ENCODE data around the gene CEP89. TPM values are rescaled to one million over a fixed set of nuclear protein-coding genes. Genes with fewer than 3 reads are reported as not detected.

Gene CEP89
- polyA plus RNA-seq, 1 experiment = 18.3 TPM

- no peak overlapping the region for H3K4me3 ChIP-seq (ENCODE audit: low read depth, low read length)
- POLR2A ChIA-PET = no interaction called here
- no peak for TF ChIP-seq CTCF (IDR thresholded peaks at IDR 0.05; ENCODE audit: insufficient read depth, low read depth, low read length)
- DNase-seq (ENCODE audit: low read depth) = no peak
- H3K27me3 ChIP-seq (ENCODE audit: control insufficient read depth, insufficient read depth, low read length) = no peaks in the 10 kb centered on the region
- CTCF ChIA-PET = no interaction called here
- no peaks in the 10 kb centered on the region for H3K36me3 ChIP-seq (ENCODE audit: control insufficient read depth, insufficient read depth, low read length)
Observed at GRCh38 chr19:32864318-32865007, 107.3 kb downstream of the CEP89 start.

GRCh38 chr19:32863841-32864240, 107.9 kb downstream of the CEP89 start:
- no peak for DNase-seq (ENCODE audit: low read depth)
- no peaks in the 10 kb centered on the region for H3K36me3 ChIP-seq (ENCODE audit: control insufficient read depth, insufficient read depth, low read length)
- H3K27me3 ChIP-seq (ENCODE audit: control insufficient read depth, insufficient read depth, low read length) = no peaks in the 10 kb centered on the region
- H3K4me3 ChIP-seq (ENCODE audit: low read depth, low read length) = no peak overlapping the region
- ChIA-PET CTCF (no interaction called here), POLR2A (no interaction called here)
- TF ChIP-seq CTCF (IDR thresholded peaks at IDR 0.05; ENCODE audit: insufficient read depth, low read depth, low read length) = no peak

GRCh38 chr19:32863301-32863700, 108.5 kb downstream of the CEP89 start:
- no peak for TF ChIP-seq CTCF (IDR thresholded peaks at IDR 0.05; ENCODE audit: insufficient read depth, low read depth, low read length)
- Histone ChIP-seq H3K27me3 (ENCODE audit: control insufficient read depth, insufficient read depth, low read length) (no peaks in the 10 kb centered on the region), H3K4me3 (ENCODE audit: low read depth, low read length) (no peak overlapping the region), H3K36me3 (ENCODE audit: control insufficient read depth, insufficient read depth, low read length) (no peaks in the 10 kb centered on the region)
- DNase-seq (ENCODE audit: low read depth) = no peak
- POLR2A ChIA-PET = no interaction called here
- CTCF ChIA-PET = no interaction called here

- TF ChIP-seq CTCF (IDR thresholded peaks at IDR 0.05; ENCODE audit: insufficient read depth, low read depth, low read length) = no peak
- ChIA-PET CTCF (no interaction called here), POLR2A (no interaction called here)
- H3K36me3 ChIP-seq (ENCODE audit: control insufficient read depth, insufficient read depth, low read length) = no peaks in the 10 kb centered on the region
- no peaks in the 10 kb centered on the region for H3K27me3 ChIP-seq (ENCODE audit: control insufficient read depth, insufficient read depth, low read length)
- H3K4me3 ChIP-seq (ENCODE audit: low read depth, low read length) = no peak overlapping the region
- DNase-seq (ENCODE audit: low read depth) = no peak
Observed at GRCh38 chr19:32862741-32863140, 109.0 kb downstream of the CEP89 start.

GRCh38 chr19:32862173-32862572, 109.6 kb downstream of the CEP89 start:
- DNase-seq (ENCODE audit: low read depth) = no peak
- Histone ChIP-seq H3K4me3 (ENCODE audit: low read depth, low read length) (no peak overlapping the region), H3K27me3 (ENCODE audit: control insufficient read depth, insufficient read depth, low read length) (no peaks in the 10 kb centered on the region), H3K36me3 (ENCODE audit: control insufficient read depth, insufficient read depth, low read length) (no peaks in the 10 kb centered on the region)
- CTCF ChIA-PET = no interaction called here
- no peak for TF ChIP-seq CTCF (IDR thresholded peaks at IDR 0.05; ENCODE audit: insufficient read depth, low read depth, low read length)
- POLR2A ChIA-PET = no interaction called here

All from BJ (cell line).